OCI-LY7 (cell line): ENCODE measurements around the gene RBKS. TPM values are rescaled to one million over a fixed set of nuclear protein-coding genes. Genes with fewer than 3 reads are reported as not detected.

Experiments used
- BruUV-seq: library from RNA; stranded (reverse); fragments of 400-500 nt; replicated peaks from 2 replicates; lab custom pipeline; 2021; lab: Mats Ljungman, UMichigan
- CTCF ChIA-PET: fragments of 300-600 bp; sonication (Branson Sonifier 250); formaldehyde crosslinking; loops from one replicate; lab custom pipeline; 2022; ENCODE audit warnings: antibody characterized with exemption; ENCODE audit not compliant: unreplicated experiment; lab: Charles Lee
- POLR2A ChIA-PET: fragments of 300-600 bp; sonication (Branson Sonifier 250); formaldehyde crosslinking; loops from one replicate; lab custom pipeline; 2022; ENCODE audit warnings: antibody characterized with exemption; lab: Charles Lee
- DNase-seq: peaks from one replicate; pipeline ENCODE4 v3.0.0-alpha.2; 2015; ENCODE audit warnings: low spot score
- H2AFZ ChIP-seq: fragments of 200-600 bp; sonication (generic), shearing (Covaris generic); 2 replicates; pipeline ENCODE4 v1.6.1; 2014; ENCODE audit warnings: mild to moderate bottlenecking, antibody characterized with exemption, low read length, moderate library complexity
- H3K27ac ChIP-seq: fragments of 200-600 bp; sonication (generic); 2 replicates; pipeline ENCODE4 v1.5.1; 2014; ENCODE audit warnings: mixed run types, low read depth, mild to moderate bottlenecking, moderate library complexity, low read length, inconsistent platforms; ENCODE audit not compliant: poor library complexity, severe bottlenecking
- H3K36me3 ChIP-seq: fragments of 200-600 bp; sonication (generic); 2 replicates; pipeline ENCODE4 v1.6.1; 2014; ENCODE audit warnings: mild to moderate bottlenecking, antibody characterized with exemption, low read length, moderate library complexity, mixed read lengths; ENCODE audit not compliant: insufficient read depth
- H3K4me1 ChIP-seq: fragments of 200-600 bp; sonication (generic); 2 replicates; pipeline ENCODE4 v1.5.1; 2014; ENCODE audit warnings: mild to moderate bottlenecking, low read length; ENCODE audit not compliant: insufficient read depth, poor library complexity, severe bottlenecking
- H3K4me2 ChIP-seq: fragments of 200-600 bp; sonication (generic); 2 replicates; pipeline ENCODE4 v1.6.1; 2014; ENCODE audit warnings: mild to moderate bottlenecking, low read length
- H3K4me3 ChIP-seq: fragments of 200-600 bp; sonication (generic); 2 replicates; pipeline ENCODE4 v1.5.1; 2014; ENCODE audit warnings: mild to moderate bottlenecking, low read depth, low read length; ENCODE audit not compliant: poor library complexity, severe bottlenecking
- H3K79me2 ChIP-seq: fragments of 200-600 bp; sonication (generic); 2 replicates; pipeline ENCODE4 v1.6.1; 2016; ENCODE audit warnings: low read depth, mild to moderate bottlenecking, low read length, moderate library complexity, mixed read lengths; ENCODE audit not compliant: insufficient read depth
- H3K9me2 ChIP-seq: fragments of 200-600 bp; sonication (generic); 2 replicates; pipeline ENCODE4 v1.6.1; 2016; ENCODE audit warnings: mild to moderate bottlenecking, low read length, mixed read lengths; ENCODE audit not compliant: insufficient read depth
- H3K9me3 ChIP-seq: fragments of 200-600 bp; sonication (generic); 2 replicates; pipeline ENCODE4 v1.6.1; 2014; ENCODE audit warnings: mild to moderate bottlenecking, mixed run types, low read length, mixed read lengths
- H4K20me1 ChIP-seq: fragments of 200-600 bp; sonication (generic); 2 replicates; pipeline ENCODE4 v1.6.1; 2014; ENCODE audit warnings: mild to moderate bottlenecking, antibody characterized with exemption, low read length, moderate library complexity, mixed read lengths; ENCODE audit not compliant: insufficient read depth
- CTCF ChIP-seq: fragments of 200-600 bp; sonication (generic); conservative IDR thresholded peaks from 2 replicates; pipeline ENCODE4 v1.5.1; 2014; ENCODE audit warnings: mild to moderate bottlenecking, antibody characterized with exemption, low read length, moderate library complexity, mixed read lengths
- EZH2phosphoT487 ChIP-seq: fragments of 200-600 bp; sonication (generic); IDR thresholded peaks from 2 replicates; pipeline ENCODE4 v1.6.1; 2018; ENCODE audit warnings: low read depth, borderline replicate concordance, mild to moderate bottlenecking, mixed run types, antibody characterized with exemption, low read length, moderate library complexity, mixed read lengths
- intact Hi-C: fragments of 100-400 bp; cut with micrococcal nuclease; formaldehyde crosslinking; loops from one replicate; pipeline ENCODE4 v1.10.0; 2022; ENCODE audit not compliant: unreplicated experiment
- total RNA-seq, 2 experiments: library from RNA; depleted of rRNA in 1 of 2; stranded (reverse); fragments of >200 nt in 1 of 2; shearing (Covaris generic) in 1 of 2; gene quantifications; 2 replicates each; pipeline ENCODE4 v1.2.3, GENCODE V29; 2014 to 2022

Gene RBKS
- total RNA-seq, 2 experiments from 2014 or later: 1.1 TPM

DNA sequence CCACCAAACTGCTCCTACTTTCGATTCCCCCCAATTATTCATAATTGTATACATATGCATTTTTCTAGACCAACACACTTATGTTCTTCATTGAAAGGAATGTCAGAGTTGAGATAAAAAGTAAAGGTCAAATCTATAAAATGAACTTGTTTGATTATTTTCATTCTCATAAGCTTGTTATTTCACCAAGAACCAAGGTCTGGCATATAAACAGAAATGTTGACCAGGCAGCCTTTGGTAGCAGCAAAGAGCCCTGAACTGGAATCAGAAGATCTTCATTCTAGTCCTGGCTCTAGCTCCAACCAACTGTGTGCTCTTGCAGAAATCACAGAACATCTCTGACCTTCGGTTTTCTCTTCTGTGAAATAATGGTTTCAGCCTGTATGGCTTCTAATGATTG is 42.9 kb downstream of the RBKS start:
- intact Hi-C loops: no loop called here
- H3K9me2 ChIP-seq: no peaks in the 10 kb centered on the region
- no peak overlapping the region for H3K4me2 ChIP-seq
- no peak overlapping the region for H3K27ac ChIP-seq
- TF ChIP-seq CTCF (no peak), EZH2phosphoT487 (no peak)
- ChIA-PET CTCF (no interaction called here), POLR2A (no interaction called here)
- no peaks in the 10 kb centered on the region for H3K36me3 ChIP-seq
- H3K9me3 ChIP-seq: no peaks in the 10 kb centered on the region
- BruUV-seq: no TSS peak
- H4K20me1 ChIP-seq: no peaks in the 10 kb centered on the region
- no peaks in the 10 kb centered on the region for H3K79me2 ChIP-seq
- no peaks in the 10 kb centered on the region for H3K4me1 ChIP-seq
- no peak for DNase-seq
- no peak overlapping the region for H3K4me3 ChIP-seq
- H2AFZ ChIP-seq: no peak overlapping the region

DNA sequence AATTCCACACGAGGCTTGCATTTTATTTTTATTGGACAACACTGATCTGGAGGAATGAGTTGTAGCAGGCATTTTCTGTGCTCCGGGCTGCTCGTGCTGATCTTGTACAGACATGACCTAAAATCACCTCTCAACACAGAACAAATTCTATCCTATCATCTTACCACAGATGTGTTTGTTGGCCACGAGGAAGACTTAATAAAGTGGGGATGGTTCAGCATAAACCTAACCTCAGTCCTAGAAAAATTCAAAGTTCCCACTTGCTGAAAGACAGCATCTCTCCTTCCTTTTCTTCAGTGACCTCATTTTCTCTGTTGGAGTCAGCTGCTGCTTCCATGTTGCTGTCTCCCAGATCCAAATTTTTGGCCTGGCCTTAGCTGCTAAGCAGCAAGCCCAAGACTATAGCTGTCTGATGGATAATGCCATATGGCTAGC is 45.3 kb downstream of the RBKS start:
- intact Hi-C loops: no loop called here
- H2AFZ ChIP-seq: no peak overlapping the region
- no peak overlapping the region for H3K4me2 ChIP-seq
- no peaks in the 10 kb centered on the region for H3K79me2 ChIP-seq
- no peak for DNase-seq
- H3K36me3 ChIP-seq: no peaks in the 10 kb centered on the region
- CTCF ChIA-PET: no interaction called here
- H3K4me1 ChIP-seq: no peaks in the 10 kb centered on the region
- no TSS peak for BruUV-seq
- no peaks in the 10 kb centered on the region for H3K9me2 ChIP-seq
- no peak overlapping the region for H3K27ac ChIP-seq
- no peak for TF ChIP-seq EZH2phosphoT487
- no peak for TF ChIP-seq CTCF
- H3K9me3 ChIP-seq: no peaks in the 10 kb centered on the region
- H4K20me1 ChIP-seq: no peaks in the 10 kb centered on the region
- H3K4me3 ChIP-seq: no peak overlapping the region
- POLR2A ChIA-PET: no interaction called here

DNA sequence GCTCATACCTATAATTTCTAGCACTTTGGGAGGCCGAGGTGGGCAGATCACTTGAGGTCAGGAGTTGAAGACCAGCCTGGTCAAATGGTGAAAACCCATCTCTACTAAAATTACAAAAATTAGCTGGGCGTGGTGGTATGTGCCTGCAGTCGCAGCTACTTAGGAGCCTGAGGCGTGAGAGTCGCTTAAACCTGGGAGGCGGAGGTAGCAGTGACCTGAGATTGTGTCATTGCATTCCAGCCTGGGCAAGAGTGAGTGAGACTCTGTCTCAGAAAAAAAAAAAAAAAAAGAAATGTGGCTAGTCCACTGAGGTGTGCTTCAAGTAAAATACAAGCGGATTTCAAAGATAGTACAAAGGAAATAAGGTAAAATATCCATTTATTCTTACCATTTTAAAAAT is 46.2 kb downstream of the RBKS start:
- BruUV-seq: no TSS peak
- CTCF ChIA-PET: no interaction called here
- no peaks in the 10 kb centered on the region for H3K79me2 ChIP-seq

More for the DNA sequence above, 46.2 kb downstream of the RBKS start:
- Histone ChIP-seq H3K4me2 (no peak overlapping the region), H3K36me3 (no peaks in the 10 kb centered on the region), H3K4me3 (no peak overlapping the region), H3K9me2 (no peaks in the 10 kb centered on the region), H4K20me1 (no peaks in the 10 kb centered on the region), H3K9me3 (no peaks in the 10 kb centered on the region), H3K4me1 (no peaks in the 10 kb centered on the region), H3K27ac (no peak overlapping the region), H2AFZ (no peak overlapping the region)
- POLR2A ChIA-PET: no interaction called here
- no peak for TF ChIP-seq EZH2phosphoT487
- no peak for TF ChIP-seq CTCF
- DNase-seq: no peak
- intact Hi-C loops: no loop called here
